GM12873 (cell line): ENCODE results near the gene GRB10.

Source experiments
- CTCF ChIP-seq: IDR thresholded peaks from 2 replicates; pipeline ENCODE4 v1.5.1; 2012; ENCODE audit warnings: low read depth, mild to moderate bottlenecking, moderate library complexity, low read length, control low read depth; ENCODE audit not compliant: insufficient read depth; ENCODE audit errors: missing control alignments

Gene GRB10

GRCh38 chr7:50661345-50662040 is 121.2 kb downstream of the GRB10 start:
- TF ChIP-seq CTCF, result no peak

GRCh38 chr7:50660830-50661175 is 121.9 kb downstream of the GRB10 start:
- TF ChIP-seq CTCF, result no peak

GRCh38 chr7:50660040-50660829 is 122.5 kb downstream of the GRB10 start:
- TF ChIP-seq CTCF, result no peak

GRCh38 chr7:50659329-50659965 is 123.2 kb downstream of the GRB10 start:
- no peak for TF ChIP-seq CTCF

GRCh38 chr7:50658696-50659095 is 124.0 kb downstream of the GRB10 start:
- no peak for TF ChIP-seq CTCF

GRCh38 chr7:50657912-50658311 is 124.8 kb downstream of the GRB10 start:
- TF ChIP-seq CTCF, result no peak

- TF ChIP-seq CTCF, result no peak
These were observed 125.3 kb downstream of the GRB10 start for GRCh38 chr7:50657341-50657873.
